ENCODE measurements around the gene PEX11G.

The PEX11G gene

GRCh38 chr19:7454998-7455397 is 33.8 kb downstream of the PEX11G start:
- TF ChIP-seq GATA3 (IDR thresholded peaks at IDR 0.05; ENCODE audit: low read depth, low read length) (no peak), GATA2 (IDR thresholded peaks at IDR 0.05; ENCODE audit: low read depth, low read length) (no peak)

- TF ChIP-seq GATA3 (IDR thresholded peaks at IDR 0.05; ENCODE audit: low read depth, low read length), result no peak
- TF ChIP-seq GATA2 (IDR thresholded peaks at IDR 0.05; ENCODE audit: low read depth, low read length), result no peak
Observed at GRCh38 chr19:7450243-7451223, 38.3 kb downstream of the PEX11G start.

- no peak for TF ChIP-seq GATA2 (IDR thresholded peaks at IDR 0.05; ENCODE audit: low read depth, low read length)
- no peak for TF ChIP-seq GATA3 (IDR thresholded peaks at IDR 0.05; ENCODE audit: low read depth, low read length)
Observed at GRCh38 chr19:7447648-7448047, 41.2 kb downstream of the PEX11G start.

- TF ChIP-seq GATA3 (IDR thresholded peaks at IDR 0.05; ENCODE audit: low read depth, low read length) (no peak), GATA2 (IDR thresholded peaks at IDR 0.05; ENCODE audit: low read depth, low read length) (no peak)
Observed at GRCh38 chr19:7445104-7445503, 43.7 kb downstream of the PEX11G start.

GRCh38 chr19:7444042-7444441 is 44.8 kb downstream of the PEX11G start:
- TF ChIP-seq GATA2 (IDR thresholded peaks at IDR 0.05; ENCODE audit: low read depth, low read length) (no peak), GATA3 (IDR thresholded peaks at IDR 0.05; ENCODE audit: low read depth, low read length) (no peak)

- TF ChIP-seq GATA2 (IDR thresholded peaks at IDR 0.05; ENCODE audit: low read depth, low read length), result no peak
- TF ChIP-seq GATA3 (IDR thresholded peaks at IDR 0.05; ENCODE audit: low read depth, low read length), result no peak
Observed at GRCh38 chr19:7442423-7442822, 46.4 kb downstream of the PEX11G start.

GRCh38 chr19:7441468-7442146 is 47.2 kb downstream of the PEX11G start:
- no peak for TF ChIP-seq GATA3 (IDR thresholded peaks at IDR 0.05; ENCODE audit: low read depth, low read length)
- no peak for TF ChIP-seq GATA2 (IDR thresholded peaks at IDR 0.05; ENCODE audit: low read depth, low read length)

- TF ChIP-seq GATA3 (IDR thresholded peaks at IDR 0.05; ENCODE audit: low read depth, low read length) (no peak), GATA2 (IDR thresholded peaks at IDR 0.05; ENCODE audit: low read depth, low read length) (no peak)
Observed at GRCh38 chr19:7440188-7440975, 48.5 kb downstream of the PEX11G start.

- TF ChIP-seq GATA2 (IDR thresholded peaks at IDR 0.05; ENCODE audit: low read depth, low read length) (no peak), GATA3 (IDR thresholded peaks at IDR 0.05; ENCODE audit: low read depth, low read length) (no peak)
Observed at GRCh38 chr19:7435586-7435985, 53.2 kb downstream of the PEX11G start.

- TF ChIP-seq GATA2 (IDR thresholded peaks at IDR 0.05; ENCODE audit: low read depth, low read length) (no peak), GATA3 (IDR thresholded peaks at IDR 0.05; ENCODE audit: low read depth, low read length) (no peak)
Observed at GRCh38 chr19:7434391-7434790, 54.4 kb downstream of the PEX11G start.

- TF ChIP-seq GATA3 (IDR thresholded peaks at IDR 0.05; ENCODE audit: low read depth, low read length) (no peak), GATA2 (IDR thresholded peaks at IDR 0.05; ENCODE audit: low read depth, low read length) (no peak)
Observed at GRCh38 chr19:7429638-7430282, 59.1 kb downstream of the PEX11G start.

- no peak for TF ChIP-seq GATA2 (IDR thresholded peaks at IDR 0.05; ENCODE audit: low read depth, low read length)
- TF ChIP-seq GATA3 (IDR thresholded peaks at IDR 0.05; ENCODE audit: low read depth, low read length), result no peak
Observed at GRCh38 chr19:7428651-7429113, 60.2 kb downstream of the PEX11G start.

- TF ChIP-seq GATA3 (IDR thresholded peaks at IDR 0.05; ENCODE audit: low read depth, low read length), result no peak
- TF ChIP-seq GATA2 (IDR thresholded peaks at IDR 0.05; ENCODE audit: low read depth, low read length), result no peak
Observed at GRCh38 chr19:7427944-7428343, 60.9 kb downstream of the PEX11G start.

Data from SH-SY5Y (cell line).